Measurements from ENCODE around the gene NKX3-2. TPM values are rescaled to one million over a fixed set of nuclear protein-coding genes. Genes with fewer than 3 reads are reported as not detected.

The NKX3-2 gene
- total and polyA plus RNA-seq, 2 of the 8 experiments (the other 6 are each of a cell fraction or from before 2014, with no cell fraction given): 0.13 TPM; not detected in 1

- no peak for TF ChIP-seq EP300 (IDR thresholded peaks at IDR 0.05; ENCODE audit: borderline replicate concordance in 1 of 2, low read depth in 2 of 2, low read length in 2 of 2)
- TF ChIP-seq RAD21 (IDR thresholded peaks at IDR 0.05 in 1 of 2, conservative IDR thresholded peaks at IDR 0.05 in 1 of 2; ENCODE audit: low read depth in 2 of 2, low read length in 2 of 2): no peak
- no peak for TF ChIP-seq TBP (IDR thresholded peaks at IDR 0.05; ENCODE audit: low read depth, low read length)
- TF ChIP-seq BRCA1 (IDR thresholded peaks at IDR 0.05; ENCODE audit: low read depth, low read length): no peak
- no peak for TF ChIP-seq SRF (IDR thresholded peaks at IDR 0.05; ENCODE audit: low read depth, low read length)
- TF ChIP-seq SP1 (IDR thresholded peaks at IDR 0.05; ENCODE audit: low read depth, low read length): no peak
- TF ChIP-seq POU5F1 (IDR thresholded peaks at IDR 0.05; ENCODE audit: low read depth, low read length): no peak
- TF ChIP-seq BACH1 (IDR thresholded peaks at IDR 0.05; ENCODE audit: low read length): no peak
- TF ChIP-seq, protein P1, sequence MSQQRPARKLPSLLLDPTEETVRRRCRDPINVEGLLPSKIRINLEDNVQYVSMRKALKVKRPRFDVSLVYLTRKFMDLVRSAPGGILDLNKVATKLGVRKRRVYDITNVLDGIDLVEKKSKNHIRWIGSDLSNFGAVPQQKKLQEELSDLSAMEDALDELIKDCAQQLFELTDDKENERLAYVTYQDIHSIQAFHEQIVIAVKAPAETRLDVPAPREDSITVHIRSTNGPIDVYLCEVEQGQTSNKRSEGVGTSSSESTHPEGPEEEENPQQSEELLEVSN (IDR thresholded peaks at IDR 0.05): 0 out of 2 replicates have a peak, but pooled peaks have one; percentile 24
- TF ChIP-seq, protein P2, sequence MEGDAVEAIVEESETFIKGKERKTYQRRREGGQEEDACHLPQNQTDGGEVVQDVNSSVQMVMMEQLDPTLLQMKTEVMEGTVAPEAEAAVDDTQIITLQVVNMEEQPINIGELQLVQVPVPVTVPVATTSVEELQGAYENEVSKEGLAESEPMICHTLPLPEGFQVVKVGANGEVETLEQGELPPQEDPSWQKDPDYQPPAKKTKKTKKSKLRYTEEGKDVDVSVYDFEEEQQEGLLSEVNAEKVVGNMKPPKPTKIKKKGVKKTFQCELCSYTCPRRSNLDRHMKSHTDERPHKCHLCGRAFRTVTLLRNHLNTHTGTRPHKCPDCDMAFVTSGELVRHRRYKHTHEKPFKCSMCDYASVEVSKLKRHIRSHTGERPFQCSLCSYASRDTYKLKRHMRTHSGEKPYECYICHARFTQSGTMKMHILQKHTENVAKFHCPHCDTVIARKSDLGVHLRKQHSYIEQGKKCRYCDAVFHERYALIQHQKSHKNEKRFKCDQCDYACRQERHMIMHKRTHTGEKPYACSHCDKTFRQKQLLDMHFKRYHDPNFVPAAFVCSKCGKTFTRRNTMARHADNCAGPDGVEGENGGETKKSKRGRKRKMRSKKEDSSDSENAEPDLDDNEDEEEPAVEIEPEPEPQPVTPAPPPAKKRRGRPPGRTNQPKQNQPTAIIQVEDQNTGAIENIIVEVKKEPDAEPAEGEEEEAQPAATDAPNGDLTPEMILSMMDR (IDR thresholded peaks at IDR 0.05; ENCODE audit: control extremely low read depth in 1 of 3, insufficient read depth in 1 of 3, low read depth in 1 of 3, low read length in 3 of 3): no peak
- TF ChIP-seq ZNF274 (IDR thresholded peaks at IDR 0.05; ENCODE audit: borderline replicate concordance, extremely low read depth, low read length): no peak
- TF ChIP-seq MAX (IDR thresholded peaks at IDR 0.05): 0 out of 2 replicates have a peak, but pooled peaks have one; percentile 20
- no peak for TF ChIP-seq JUND (IDR thresholded peaks at IDR 0.05; ENCODE audit: low read length)
- TF ChIP-seq TCF12 (IDR thresholded peaks at IDR 0.05; ENCODE audit: low read depth, low read length): no peak
- no peak for TF ChIP-seq GABPA (IDR thresholded peaks at IDR 0.05; ENCODE audit: borderline replicate concordance, insufficient read depth, low read length)
- peak; percentile 78 for TF ChIP-seq RNF2 (IDR thresholded peaks at IDR 0.05; ENCODE audit: borderline replicate concordance, low read depth, low read length, missing control alignments, poor library complexity, severe bottlenecking)
- TF ChIP-seq TAF7 (optimal IDR thresholded peaks at IDR 0.05; ENCODE audit: borderline replicate concordance, low read depth, low read length): no peak
- TF ChIP-seq SP4 (IDR thresholded peaks at IDR 0.05; ENCODE audit: low read length): no peak
- no peak for TF ChIP-seq KDM5A (IDR thresholded peaks at IDR 0.05; ENCODE audit: low read length)
- no peak for TF ChIP-seq SIRT6 (IDR thresholded peaks at IDR 0.05; ENCODE audit: low read length)
- no peak for TF ChIP-seq FOSL1 (IDR thresholded peaks at IDR 0.05; ENCODE audit: insufficient read depth, low read depth, low read length)
These were observed at the start of gene NKX3-2 (continued) for GRCh38 chr4:13543839-13544605.

Measured in H1 (cell line).